Glomerular visceral epithelial cell (primary cell): ENCODE measurements around the gene NANOS3.
A peak's percentile ranks its signal among the peaks of the same experiment; 100 is the strongest.
"Not testable (repeated sequence)": the region's sequence is repeated elsewhere in the genome, so short reads cannot be mapped to it uniquely, and the experiment has no call there.

ENCODE experiments used
- DNase-seq: peaks from one replicate; pipeline ENCODE4 v3.0.0-alpha.2; 2016; ENCODE audit errors: extremely low spot score

The NANOS3 gene

GRCh38 chr19:13920940-13921747 lies 44.2 kb downstream of the NANOS3 start:
- peak; percentile 33 for DNase-seq

- DNase-seq: not testable (repeated sequence)
Observed at GRCh38 chr19:13922118-13922517, 45.2 kb downstream of the NANOS3 start.

GRCh38 chr19:13923194-13923987 lies 46.5 kb downstream of the NANOS3 start:
- DNase-seq: no peak

- no peak for DNase-seq
Observed at GRCh38 chr19:13926010-13926409, 49.1 kb downstream of the NANOS3 start.

- DNase-seq: no peak
Observed at GRCh38 chr19:13926715-13927114, 49.8 kb downstream of the NANOS3 start.

GRCh38 chr19:13929340-13929739 lies 52.4 kb downstream of the NANOS3 start:
- no peak for DNase-seq

GRCh38 chr19:13929956-13930355 lies 53.0 kb downstream of the NANOS3 start:
- no peak for DNase-seq
